K562 (cell line): Measurements from ENCODE around the gene HOXB3. TPM values are rescaled to one million over a fixed set of nuclear protein-coding genes. Genes with fewer than 3 reads are reported as not detected.

ENCODE experiments used
- BRCA1 ChIP-seq, 2 experiments: fragments of 450-650 bp in 1 of 2; sonication (generic) in 1 of 2; formaldehyde crosslinking in 1 of 2; IDR thresholded peaks; 2 replicates each; pipeline versions ENCODE4 v1.5.0 to v1.6.1; 2017 to 2020; ENCODE audit warnings: mild to moderate bottlenecking in 1 of 2, missing genetic modification reagents in 1 of 2
- CREM ChIP-seq: IDR thresholded peaks from 2 replicates; pipeline ENCODE4 v1.6.1; 2014; ENCODE audit warnings: antibody characterized with exemption, low read depth
- ERF ChIP-seq: fragments of 450-650 bp; formaldehyde crosslinking; IDR thresholded peaks from 2 replicates; pipeline ENCODE4 v1.4.0; 2020; ENCODE audit warnings: mild to moderate bottlenecking, mixed read lengths
- FOXK2 ChIP-seq, 2 experiments: fragments of 450-650 bp; IDR thresholded peaks in 1 of 2; conservative IDR thresholded peaks in 1 of 2; 2 replicates each; pipeline ENCODE4 v1.6.1; 2016; ENCODE audit warnings: low read depth in 2 of 2, mild to moderate bottlenecking in 1 of 2
- FOXP1 ChIP-seq: sonication (generic); formaldehyde crosslinking; IDR thresholded peaks from 2 replicates; pipeline ENCODE4 v1.8.0; 2022; ENCODE audit warnings: mild to moderate bottlenecking, missing genetic modification reagents
- GATAD2B ChIP-seq: fragments of 450-650 bp; IDR thresholded peaks from 2 replicates; pipeline ENCODE4 v1.6.1; 2017; ENCODE audit warnings: mild to moderate bottlenecking, borderline replicate concordance
- GTF2A2 ChIP-seq: IDR thresholded peaks from 2 replicates; pipeline ENCODE4 v1.6.1; 2016; ENCODE audit warnings: mild to moderate bottlenecking, missing genetic modification characterization, missing compliant biosample characterization
- GTF2B ChIP-seq: IDR thresholded peaks from 2 replicates; pipeline ENCODE4 v1.6.1; 2011; ENCODE audit not compliant: insufficient read length; ENCODE audit errors: extremely low read depth
- HES1 ChIP-seq: fragments of 450-650 bp; IDR thresholded peaks from 2 replicates; pipeline ENCODE4 v1.6.1; 2016; ENCODE audit warnings: low read depth, mild to moderate bottlenecking, moderate library complexity
- NBN ChIP-seq: fragments of 450-650 bp; IDR thresholded peaks from 2 replicates; pipeline ENCODE4 v1.6.1; 2016; ENCODE audit warnings: low read depth, mild to moderate bottlenecking
- NCOA6 ChIP-seq: fragments of 450-650 bp; IDR thresholded peaks from 2 replicates; pipeline ENCODE4 v1.6.1; 2017; ENCODE audit warnings: mild to moderate bottlenecking
- NCOR1 ChIP-seq: fragments of 450-650 bp; IDR thresholded peaks from 2 replicates; pipeline ENCODE4 v1.6.1; 2016; ENCODE audit warnings: mild to moderate bottlenecking, moderate library complexity
- PTBP1 ChIP-seq: fragments of 200-400 bp; formaldehyde crosslinking; IDR thresholded peaks from 2 replicates; pipeline ENCODE4 v1.6.1; 2017; ENCODE audit warnings: low read depth, low read length
- RBM15 ChIP-seq: fragments of 200-400 bp; formaldehyde crosslinking; IDR thresholded peaks from 2 replicates; pipeline ENCODE4 v1.6.1; 2018; ENCODE audit warnings: mild to moderate bottlenecking, low read length, moderate library complexity; ENCODE audit not compliant: insufficient read depth
- RBM25 ChIP-seq: fragments of 200-400 bp; formaldehyde crosslinking; IDR thresholded peaks from 2 replicates; pipeline ENCODE4 v1.6.1; 2018; ENCODE audit warnings: low read length, low read depth, moderate library complexity; ENCODE audit not compliant: severe bottlenecking
- SAFB ChIP-seq: fragments of 200-400 bp; formaldehyde crosslinking; IDR thresholded peaks from 2 replicates; pipeline ENCODE4 v1.6.1; 2017; ENCODE audit warnings: low read depth, low read length, borderline replicate concordance
- SMC3 ChIP-seq: conservative IDR thresholded peaks from 2 replicates; pipeline ENCODE4 v1.6.1; 2011; ENCODE audit warnings: low read depth, low read length, improper control_type of control experiment; ENCODE audit not compliant: insufficient read depth
- TCF7 ChIP-seq: sonication (generic); IDR thresholded peaks from 2 replicates; pipeline ENCODE4 v1.6.1; 2016; ENCODE audit warnings: antibody characterized with exemption, borderline replicate concordance
- ZBTB2 ChIP-seq: fragments of 450-650 bp; IDR thresholded peaks from 2 replicates; pipeline ENCODE4 v1.6.1; 2016; ENCODE audit warnings: antibody characterized with exemption
- ZBTB8A ChIP-seq: fragments of 450-650 bp; IDR thresholded peaks from 2 replicates; pipeline ENCODE4 v1.6.1; 2018; ENCODE audit warnings: mild to moderate bottlenecking, moderate library complexity; ENCODE audit not compliant: partially characterized antibody
- ZNF224 ChIP-seq: sonication (generic); formaldehyde crosslinking; IDR thresholded peaks from 2 replicates; pipeline ENCODE4 v1.8.0; 2022; ENCODE audit warnings: mild to moderate bottlenecking, missing genetic modification reagents
- polyA plus RNA-seq, 8 experiments: library from polyadenylated mRNA; depleted of rRNA in 4 of 8; stranded (reverse) in 5 of 8; unstranded in 3 of 8; fragments of >200 nt; fragmentation: Nextera tagmentation in 2 of 8; fragmentation: Illumina TruSeq in 1 of 8; extraction: Ambion mirVana in 2 of 8; extraction: Trizol in 1 of 8; gene quantifications; 2 replicates each; pipeline versions ENCODE4 v1.2.1 to v1.2.3, GENCODE V29; 2011 to 2014; ENCODE audit warnings: inconsistent platforms in 1 of 8, missing spikeins in 1 of 8
- total RNA-seq, 7 experiments: library from RNA; depleted of rRNA in 6 of 7; stranded (reverse); fragments of >200 nt in 6 of 7; fragmentation: Illumina TruSeq in 2 of 7; extraction: Trizol in 2 of 7; gene quantifications; 2 replicates each; pipeline versions ENCODE4 v1.2.1 to v1.2.3, GENCODE V29; 2011 to 2021; ENCODE audit warnings: low replicate concordance in 1 of 7
- TF ChIP-seq, protein P1 (sequence below): fragments of 250-450 bp; sonication (Bioruptor Pico); IDR thresholded peaks from 2 replicates; pipeline ENCODE4 v1.8.0; 2022; ENCODE audit warnings: inconsistent platforms
- TF ChIP-seq, protein P2 (sequence below): fragments of 450-650 bp; IDR thresholded peaks from 2 replicates; pipeline ENCODE4 v1.6.1; 2016; ENCODE audit warnings: missing biosample characterization, missing genetic modification characterization

Gene HOXB3
- total and polyA plus RNA-seq, 9 of the 15 experiments (the other 6 are each of a cell fraction or from before 2014, with no cell fraction given), result 2.4 to 41.3 (median 20.2) TPM

GRCh38 chr17:48546924-48547807 is 42.9 kb downstream of the HOXB3 start (continued):
- TF ChIP-seq NCOA6 (peak; percentile 28; the same call in 1 of the 2 replicates), PTBP1 (no peak), GTF2A2 (no peak), RBM15 (no peak), BRCA1 (IDR thresholded peaks at IDR 0.05) (no peak), BRCA1 (CRISPR knock-in tag; IDR thresholded peaks at IDR 0.05) (no peak), HES1 (0 out of 2 replicates have a peak, but pooled peaks have one; percentile 35), GTF2B (peak; percentile 12), TCF7 (no peak), CREM (peak; percentile 64), FOXP1 (CRISPR knock-in tag) (no peak), NBN (peak; percentile 68; the same call in 1 of the 2 replicates), GATAD2B (peak; percentile 80; the same call in 1 of the 2 replicates), FOXK2 (conservative IDR thresholded peaks at IDR 0.05 in 1 of 2, IDR thresholded peaks at IDR 0.05 in 1 of 2; ENCODE audit: low read depth in 2 of 2) (peak in 1 of 2 experiments; percentile 67; a peak in 1 of 4 replicates), SMC3 (no peak), ZBTB8A (no peak), ERF (CRISPR knock-in tag) (no peak), ZNF224 (CRISPR knock-in tag) (no peak), SAFB (no peak), ZBTB2 (peak; percentile 58; the same call in 1 of the 2 replicates), NCOR1 (peak; percentile 87), RBM25 (no peak)
- TF ChIP-seq, protein P1, sequence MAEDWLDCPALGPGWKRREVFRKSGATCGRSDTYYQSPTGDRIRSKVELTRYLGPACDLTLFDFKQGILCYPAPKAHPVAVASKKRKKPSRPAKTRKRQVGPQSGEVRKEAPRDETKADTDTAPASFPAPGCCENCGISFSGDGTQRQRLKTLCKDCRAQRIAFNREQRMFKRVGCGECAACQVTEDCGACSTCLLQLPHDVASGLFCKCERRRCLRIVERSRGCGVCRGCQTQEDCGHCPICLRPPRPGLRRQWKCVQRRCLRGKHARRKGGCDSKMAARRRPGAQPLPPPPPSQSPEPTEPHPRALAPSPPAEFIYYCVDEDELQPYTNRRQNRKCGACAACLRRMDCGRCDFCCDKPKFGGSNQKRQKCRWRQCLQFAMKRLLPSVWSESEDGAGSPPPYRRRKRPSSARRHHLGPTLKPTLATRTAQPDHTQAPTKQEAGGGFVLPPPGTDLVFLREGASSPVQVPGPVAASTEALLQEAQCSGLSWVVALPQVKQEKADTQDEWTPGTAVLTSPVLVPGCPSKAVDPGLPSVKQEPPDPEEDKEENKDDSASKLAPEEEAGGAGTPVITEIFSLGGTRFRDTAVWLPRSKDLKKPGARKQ (CRISPR knock-in tag), result no peak
- TF ChIP-seq, protein P2, sequence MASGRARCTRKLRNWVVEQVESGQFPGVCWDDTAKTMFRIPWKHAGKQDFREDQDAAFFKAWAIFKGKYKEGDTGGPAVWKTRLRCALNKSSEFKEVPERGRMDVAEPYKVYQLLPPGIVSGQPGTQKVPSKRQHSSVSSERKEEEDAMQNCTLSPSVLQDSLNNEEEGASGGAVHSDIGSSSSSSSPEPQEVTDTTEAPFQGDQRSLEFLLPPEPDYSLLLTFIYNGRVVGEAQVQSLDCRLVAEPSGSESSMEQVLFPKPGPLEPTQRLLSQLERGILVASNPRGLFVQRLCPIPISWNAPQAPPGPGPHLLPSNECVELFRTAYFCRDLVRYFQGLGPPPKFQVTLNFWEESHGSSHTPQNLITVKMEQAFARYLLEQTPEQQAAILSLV (tag), result no peak
